Mucosa of gallbladder (tissue), 1 donor: ENCODE measurements around the gene NELL1. TPM values are rescaled to one million over a fixed set of nuclear protein-coding genes. Genes with fewer than 3 reads are reported as not detected.

Experiments
- DNase-seq: peaks from one replicate; pipeline ENCODE4 v3.0.0-alpha.2; 2020; ENCODE audit warnings: low spot score
- total RNA-seq: library from RNA; stranded (reverse); gene quantifications from one replicate; pipeline ENCODE4 v1.2.1, GENCODE V29; 2021
- donor health status: DM: no; HTN: no; CAD: no.

Gene NELL1
- total RNA-seq, 1 donor from 2014 or later = 0.29 TPM

DNA sequence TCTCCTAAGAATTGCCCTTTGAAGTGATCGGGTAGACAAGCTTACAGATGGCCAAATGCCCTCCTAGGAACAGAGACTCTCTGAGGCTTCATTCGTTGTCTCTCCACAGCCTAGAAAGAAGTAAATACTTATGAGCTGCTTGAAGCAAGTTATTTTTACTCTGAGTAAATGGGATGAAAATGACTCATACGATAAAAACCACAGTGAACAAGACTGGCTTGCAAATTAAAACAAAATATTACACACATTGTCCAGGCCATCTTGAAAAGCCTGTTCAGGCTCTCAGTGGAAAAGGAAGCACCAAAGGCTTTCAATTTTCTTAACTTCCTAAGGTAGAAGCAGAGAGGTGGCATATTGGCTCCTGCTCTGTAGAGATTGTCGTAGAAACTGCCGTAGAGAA lies 294.2 kb downstream of the NELL1 start:
- no peak for DNase-seq

DNA sequence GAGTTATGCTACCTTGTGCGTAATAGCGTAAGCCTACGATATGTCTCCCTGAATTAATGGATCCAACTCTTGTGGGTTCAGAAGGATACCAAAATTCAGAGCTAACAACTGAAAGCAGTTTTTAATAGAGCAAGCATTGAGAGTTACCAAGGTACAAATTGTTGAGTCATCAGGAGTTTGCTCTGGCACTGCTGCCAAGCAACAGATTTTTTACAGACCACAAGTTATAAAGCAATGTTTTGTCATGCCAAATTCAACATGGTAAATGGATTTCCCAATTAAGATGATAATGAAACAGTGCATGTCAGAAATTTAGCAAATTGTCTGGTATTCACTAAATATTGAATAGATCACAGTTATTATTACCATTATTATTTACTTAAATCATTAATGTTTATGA lies 295.6 kb downstream of the NELL1 start:
- DNase-seq = no peak

DNA sequence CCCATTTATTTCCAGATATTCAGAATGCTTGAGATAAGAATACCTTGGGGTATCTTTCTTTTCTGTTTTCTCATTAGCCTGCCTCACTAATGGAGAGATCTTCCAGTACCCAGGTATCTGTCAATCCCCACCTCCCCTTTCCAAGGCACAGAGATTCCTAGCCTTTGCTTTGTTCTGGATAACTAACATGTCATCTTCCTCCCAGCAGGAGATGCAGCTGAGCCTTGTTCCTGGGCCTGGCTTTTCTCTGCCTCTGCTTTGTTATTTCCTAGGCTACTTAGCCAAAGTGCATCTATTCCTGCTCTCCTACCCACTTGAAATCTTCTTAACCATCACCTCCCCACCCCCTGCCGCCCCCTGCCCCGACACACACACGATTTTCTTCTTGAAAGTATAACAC lies 297.1 kb downstream of the NELL1 start:
- DNase-seq = no peak

DNA sequence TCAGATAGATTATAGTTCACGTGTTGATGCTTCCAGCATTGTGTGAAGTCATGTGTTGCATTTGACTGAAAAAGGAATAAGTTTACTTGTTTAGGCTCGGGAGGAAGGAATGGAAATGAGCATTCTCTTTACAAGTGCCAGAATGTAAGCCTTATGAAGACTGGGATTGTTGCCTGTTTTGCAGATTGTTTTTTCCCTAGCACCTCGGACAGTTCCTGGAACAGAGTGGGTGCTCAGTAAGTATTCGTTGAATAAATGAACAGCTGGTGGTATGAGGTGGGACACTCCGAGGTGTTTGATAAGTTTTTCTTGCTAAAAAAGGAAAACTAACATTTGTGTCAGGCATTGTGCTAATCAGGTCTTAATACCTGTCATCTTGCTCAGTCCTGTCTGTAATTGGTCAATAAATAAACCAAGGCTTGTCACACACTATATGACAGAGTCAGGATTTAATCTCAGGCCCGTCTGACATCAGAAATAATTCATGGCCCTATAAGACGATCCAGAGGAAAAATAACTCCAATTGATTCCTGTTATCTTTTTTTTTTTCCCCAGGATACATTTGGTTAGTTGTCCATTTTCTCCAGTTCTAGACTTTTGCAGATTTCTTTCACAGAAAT lies 304.7 kb downstream of the NELL1 start:
- DNase-seq = no peak

DNA sequence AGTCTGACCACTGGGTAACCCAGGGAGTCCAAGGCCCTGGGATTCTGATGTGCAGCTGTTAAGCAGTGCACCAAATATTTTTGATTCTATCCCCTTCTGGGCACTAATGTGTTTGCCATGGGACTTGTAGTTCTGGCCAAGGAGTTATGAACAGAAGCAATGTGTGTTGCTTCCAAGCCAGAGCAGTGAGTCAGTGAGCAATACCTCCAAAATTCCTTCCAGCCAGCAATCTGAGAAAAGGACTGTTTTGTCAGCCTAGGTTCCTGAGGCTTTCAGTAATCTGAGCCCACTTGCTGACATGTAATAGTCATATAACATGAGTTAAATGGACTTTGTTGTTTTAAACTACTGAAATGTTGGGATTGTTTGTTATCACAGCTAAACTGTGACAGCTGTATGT lies 311.4 kb downstream of the NELL1 start:
- no peak for DNase-seq

DNA sequence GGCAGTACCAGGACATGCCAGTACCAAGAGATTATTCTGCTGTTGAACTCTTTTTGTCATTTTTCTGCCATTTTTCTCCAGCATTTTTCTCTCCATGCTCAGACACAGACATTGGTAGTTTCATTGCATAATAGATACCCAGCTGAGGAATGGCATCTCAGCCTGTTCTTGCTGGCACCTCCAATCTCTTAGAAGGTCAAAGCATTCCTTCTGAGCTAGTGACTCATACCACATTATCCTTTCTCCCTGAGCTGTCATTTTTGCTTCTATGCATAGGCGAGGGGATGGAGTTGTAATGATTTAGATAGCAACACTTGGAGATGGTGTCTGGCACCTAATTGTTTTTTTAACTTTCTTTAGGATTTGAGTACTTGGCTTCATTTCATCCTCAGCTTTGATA lies 321.1 kb downstream of the NELL1 start:
- DNase-seq = no peak

DNA sequence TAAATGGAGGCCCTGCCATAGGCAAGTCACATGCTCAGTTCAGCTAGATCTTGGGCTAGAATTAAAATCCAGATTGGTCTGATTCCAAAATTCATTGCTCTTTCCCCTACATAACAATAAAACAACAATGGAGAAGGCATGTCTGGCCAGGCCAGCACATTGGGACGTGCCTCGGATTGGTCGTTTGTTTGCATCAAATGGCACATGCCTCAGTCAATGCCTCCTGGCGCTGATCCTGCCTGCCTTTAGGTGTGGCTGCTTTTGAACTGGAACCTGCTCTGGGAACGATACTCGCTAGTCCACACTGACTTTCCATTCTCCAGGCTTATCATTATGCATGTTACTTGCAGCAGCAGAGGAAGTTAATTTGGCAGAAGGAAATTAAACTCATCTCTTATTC lies 322.1 kb downstream of the NELL1 start:
- DNase-seq = no peak

DNA sequence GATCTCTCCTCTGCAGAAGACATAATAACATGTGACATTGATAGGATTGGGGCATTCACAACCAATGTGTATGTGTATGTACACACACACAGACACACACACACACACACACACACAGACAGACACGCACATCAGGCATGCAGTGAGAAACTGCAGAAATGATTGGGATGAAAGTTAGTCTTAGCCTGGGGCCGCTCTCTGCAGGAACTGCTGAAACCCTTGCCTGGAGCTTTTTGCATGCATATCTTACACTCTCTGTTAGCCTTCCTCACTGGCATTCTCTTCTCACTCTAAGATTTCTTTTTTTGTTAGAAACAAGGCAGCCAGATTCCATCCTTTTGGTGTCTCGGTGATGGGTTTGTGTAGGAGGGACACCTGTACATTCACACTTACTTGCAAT lies 337.9 kb downstream of the NELL1 start:
- no peak for DNase-seq

DNA sequence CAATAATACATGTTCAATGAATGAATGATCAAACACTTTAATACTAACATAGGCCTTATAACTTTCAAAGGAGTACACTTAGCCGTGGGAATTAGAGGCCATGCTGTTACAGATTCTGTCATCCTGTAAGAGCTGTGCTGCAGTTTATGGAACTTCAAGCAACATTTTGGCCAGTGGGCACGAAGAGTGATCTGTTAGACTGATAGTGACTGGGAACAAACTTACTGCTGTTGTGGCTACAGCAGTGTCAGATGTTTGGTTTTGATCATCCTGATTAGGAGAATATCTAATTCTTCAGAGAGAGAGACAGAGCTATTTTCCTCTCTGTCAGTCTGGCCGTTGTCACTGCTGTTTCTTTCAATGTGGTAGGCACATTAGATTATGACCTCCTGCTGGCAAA lies 348.9 kb downstream of the NELL1 start:
- DNase-seq = no peak

DNA sequence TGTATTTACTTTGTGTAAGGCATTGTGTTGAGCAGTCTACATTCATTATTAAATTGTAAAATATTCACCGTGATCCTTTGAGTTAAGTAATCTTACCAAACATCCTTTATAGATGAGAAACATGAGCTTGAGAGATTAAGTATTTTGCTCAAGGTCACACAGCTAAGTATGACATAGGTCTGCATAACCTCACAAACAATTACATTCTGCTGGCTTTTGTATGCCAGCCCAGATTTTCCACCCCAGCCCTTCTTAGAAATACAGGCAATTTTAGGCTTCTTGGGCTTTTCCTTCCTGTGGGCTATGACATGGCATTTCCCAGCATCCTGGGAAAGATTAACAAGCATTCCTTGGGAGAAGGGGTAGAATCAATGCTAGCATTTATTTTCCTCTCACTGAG lies 357.3 kb downstream of the NELL1 start:
- no peak for DNase-seq

DNA sequence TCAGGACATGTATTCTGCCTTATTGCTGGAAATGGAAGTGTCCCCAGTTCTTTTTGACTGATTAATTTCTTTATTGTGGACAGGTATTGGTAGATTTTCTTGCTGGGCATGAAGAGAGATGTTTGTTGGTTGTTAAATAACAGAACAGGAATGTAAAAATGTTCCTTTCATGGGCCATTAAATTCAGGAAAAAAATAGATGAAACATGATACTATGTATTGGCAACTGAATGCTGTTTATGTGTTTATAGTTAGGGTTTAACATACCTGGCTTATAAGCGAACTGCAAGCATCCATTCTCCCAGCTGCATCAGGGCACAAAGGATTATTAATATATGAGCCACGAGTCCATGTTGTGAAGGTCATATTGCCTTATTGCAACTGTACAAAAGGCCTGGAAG lies 368.5 kb downstream of the NELL1 start:
- no peak for DNase-seq

DNA sequence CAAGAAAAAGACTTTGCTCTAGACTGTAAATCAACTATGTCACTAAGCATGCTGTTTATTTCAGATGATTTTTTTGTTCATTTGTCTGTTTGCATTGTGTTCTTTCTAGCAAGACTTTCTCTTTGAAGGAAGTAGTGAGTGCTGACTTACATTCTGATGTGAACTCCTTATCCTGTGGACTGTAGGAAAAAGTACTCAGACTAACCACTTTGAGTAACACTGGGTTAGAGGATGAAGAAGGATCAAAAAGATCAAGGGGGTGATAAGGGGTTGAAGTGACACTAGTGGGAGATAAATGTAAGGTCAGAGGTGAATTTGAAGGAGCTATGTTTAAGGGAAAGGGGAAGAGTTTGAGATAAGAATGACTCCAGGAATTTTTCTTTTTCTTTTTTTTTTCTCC lies 369.4 kb downstream of the NELL1 start:
- no peak for DNase-seq

DNA sequence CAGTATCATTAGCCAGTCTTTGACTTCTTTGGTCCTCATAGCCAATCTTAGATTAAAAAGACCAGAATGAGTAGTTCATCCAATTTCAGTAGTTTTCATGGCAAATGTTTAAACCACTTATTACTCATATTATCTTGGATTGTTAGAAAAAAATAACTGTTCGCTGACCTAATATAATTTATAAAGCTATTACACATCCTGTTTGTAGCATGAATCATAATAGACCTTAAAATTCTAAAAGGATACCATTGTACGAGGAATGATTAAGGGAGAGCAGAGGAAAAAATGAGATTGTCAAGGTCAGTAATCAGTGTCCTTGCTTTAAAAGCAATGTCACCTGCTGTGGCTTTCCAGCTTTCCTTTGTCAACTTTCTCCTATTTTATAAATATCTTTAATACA lies 371.2 kb downstream of the NELL1 start:
- no peak for DNase-seq

DNA sequence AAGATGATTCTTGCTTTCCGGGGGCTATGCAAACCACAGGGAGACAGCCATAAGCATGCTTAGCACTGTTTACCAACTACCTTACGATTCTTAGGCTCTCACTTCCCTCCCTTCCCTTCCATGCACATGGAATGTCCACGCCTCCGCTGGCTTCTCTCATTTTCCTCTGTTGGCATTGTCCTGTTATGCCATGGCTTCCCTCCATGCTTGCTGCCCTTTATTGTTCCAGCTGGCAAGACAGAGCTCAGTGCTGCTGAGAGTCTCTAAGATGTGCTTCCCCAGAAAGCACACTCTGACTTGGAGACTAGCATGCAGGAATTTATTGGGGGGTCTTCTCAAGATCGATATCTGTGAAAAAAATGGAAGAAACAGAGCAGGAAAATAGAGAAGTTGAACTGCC lies 379.2 kb downstream of the NELL1 start:
- no peak for DNase-seq

DNA sequence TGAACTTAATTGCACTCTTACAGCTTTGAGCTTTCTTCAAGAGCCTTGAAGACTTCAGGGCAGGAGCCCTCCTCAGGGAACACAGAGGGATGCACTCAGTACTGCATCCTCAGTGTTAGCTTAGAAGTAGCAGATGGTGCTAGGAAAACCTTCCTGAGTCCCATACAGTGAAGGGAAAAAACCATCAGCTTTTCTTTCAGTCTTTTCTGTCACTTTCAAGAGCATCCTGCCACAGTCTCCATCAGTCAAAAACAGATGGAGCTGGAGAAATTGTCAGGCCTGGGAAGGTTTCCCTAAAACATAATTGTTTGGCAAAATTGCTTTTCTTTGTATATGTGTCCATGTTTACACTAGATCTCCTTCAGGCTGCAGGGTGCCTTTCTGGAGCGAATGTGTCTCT lies 384.1 kb downstream of the NELL1 start:
- DNase-seq = no peak

DNA sequence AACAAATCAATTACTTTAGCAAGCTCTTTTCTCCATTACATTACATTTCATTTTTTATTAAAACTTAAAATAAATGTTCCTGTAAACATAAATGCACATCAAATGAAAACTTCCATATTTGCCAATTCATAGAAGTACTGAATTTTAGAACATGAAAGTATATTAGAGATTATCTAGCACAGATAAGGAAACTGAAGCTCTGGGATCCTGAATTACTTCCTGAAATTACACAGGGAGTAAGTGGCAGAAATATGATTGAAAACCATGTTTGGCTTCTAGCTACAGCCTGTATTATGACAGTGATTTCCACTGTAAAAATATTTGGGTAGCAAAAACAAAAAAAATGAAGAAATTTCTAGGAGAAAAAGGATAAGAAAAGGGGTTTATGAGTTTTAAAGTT lies 387.3 kb downstream of the NELL1 start:
- DNase-seq = no peak

DNA sequence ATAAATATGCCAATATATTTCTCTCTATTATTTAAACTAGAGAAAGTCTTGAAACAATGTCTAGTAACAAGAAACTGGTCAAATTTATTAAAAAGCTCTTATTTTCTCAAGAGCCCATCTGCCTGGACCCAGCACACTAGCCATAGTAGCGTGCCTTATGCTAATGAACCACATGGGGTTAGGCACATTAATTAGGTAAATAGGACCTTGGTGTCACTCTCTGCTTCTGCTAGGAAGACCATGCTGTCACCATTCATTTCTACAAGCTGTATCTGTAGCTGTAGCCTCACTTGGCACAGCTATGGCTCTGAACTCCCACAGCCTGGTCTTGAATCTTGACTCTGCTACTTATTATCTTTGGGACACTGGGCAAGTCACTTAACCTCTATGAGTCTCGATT lies 390.5 kb downstream of the NELL1 start:
- DNase-seq = no peak

DNA sequence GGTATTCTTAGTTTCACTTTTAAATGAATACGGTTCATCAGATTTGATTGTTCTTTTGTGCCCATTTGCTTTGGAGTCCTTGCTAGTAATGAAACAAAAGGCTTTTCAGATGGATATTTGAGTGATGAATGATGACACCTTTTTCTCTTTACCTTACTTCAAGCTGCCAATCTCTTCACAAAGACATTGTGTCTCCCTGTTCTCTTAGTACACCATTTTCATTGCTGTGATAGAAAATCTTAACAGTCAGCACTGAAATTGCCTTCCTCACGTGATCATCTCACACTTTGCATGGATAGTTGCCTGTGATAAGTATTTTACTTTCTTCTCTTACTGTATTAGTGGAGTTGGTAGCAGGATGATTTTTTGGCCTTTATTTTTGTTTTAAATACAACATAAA lies 396.6 kb downstream of the NELL1 start:
- no peak for DNase-seq

DNA sequence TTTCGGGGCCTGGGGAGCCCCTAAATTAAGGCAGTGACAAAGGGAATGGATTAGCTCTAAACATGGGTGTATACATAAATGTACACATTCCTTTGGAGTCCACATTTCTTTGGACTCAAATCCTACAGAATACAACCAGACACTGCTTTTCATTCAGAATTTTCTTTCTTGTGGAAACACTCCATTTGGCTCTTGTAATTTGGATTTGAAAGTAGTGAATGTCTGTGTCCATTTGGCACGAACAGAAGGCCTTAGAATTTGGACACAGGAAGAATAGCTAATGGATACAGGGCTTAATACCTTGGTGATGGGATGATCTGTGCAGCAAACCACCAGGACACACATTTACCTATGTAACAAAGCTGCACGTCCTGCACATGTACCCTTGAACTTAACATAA lies 399.5 kb downstream of the NELL1 start:
- no peak for DNase-seq

DNA sequence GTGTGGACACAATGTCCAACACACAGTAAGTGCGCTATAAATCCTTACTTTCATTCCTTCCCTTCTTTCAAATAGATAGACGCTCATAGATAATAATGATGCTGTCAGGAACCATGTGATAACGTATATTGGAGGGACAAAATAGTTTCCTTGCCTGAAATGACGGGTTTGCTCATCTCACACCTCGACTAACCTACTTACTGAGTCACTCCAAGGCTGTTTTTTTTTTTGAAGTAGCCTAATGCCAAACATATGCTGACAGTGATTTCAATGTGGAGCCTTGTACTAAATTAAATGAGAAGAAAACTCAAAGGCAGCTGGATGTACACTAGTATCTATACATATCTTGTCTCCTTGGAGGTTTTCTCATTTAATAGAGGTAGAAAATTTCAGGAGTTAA lies 400.5 kb downstream of the NELL1 start:
- no peak for DNase-seq

DNA sequence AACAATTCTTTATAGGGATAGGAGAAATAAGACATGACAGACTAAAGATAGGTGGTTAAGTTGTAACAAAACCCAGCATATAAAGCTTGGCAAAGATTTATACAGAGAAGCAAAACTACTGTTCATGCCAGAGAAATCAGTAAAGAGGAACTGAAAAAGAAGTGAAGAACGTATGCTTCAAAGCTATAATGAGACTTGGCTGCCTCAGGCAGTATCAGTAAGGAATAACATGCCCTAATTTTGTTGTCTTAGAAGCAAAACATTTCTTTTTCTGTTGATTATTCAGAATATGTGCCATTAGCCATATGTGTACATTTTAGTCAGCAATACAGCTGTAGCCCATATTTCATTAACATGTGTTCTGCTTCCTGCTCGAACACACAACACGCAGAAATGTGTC lies 403.2 kb downstream of the NELL1 start:
- no peak for DNase-seq

DNA sequence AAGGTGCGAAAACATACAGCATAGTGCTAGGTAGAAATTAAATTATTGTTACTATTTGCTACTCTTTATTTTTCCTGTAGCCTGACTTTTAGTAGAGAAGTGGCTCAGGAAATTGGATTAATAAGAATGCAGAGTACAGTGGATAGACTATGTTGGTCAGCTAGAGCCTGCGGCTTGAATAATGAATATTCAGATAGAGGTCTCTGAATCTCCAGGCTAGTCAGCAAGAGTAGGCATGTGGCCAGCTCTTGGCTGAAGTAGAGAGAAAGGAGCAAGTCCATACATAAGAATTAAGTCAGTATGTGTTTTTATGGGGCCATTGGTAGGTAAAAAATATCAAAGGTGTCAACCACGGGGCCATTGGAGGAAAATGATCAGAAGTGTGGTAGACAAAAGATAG lies 413.5 kb downstream of the NELL1 start:
- no peak for DNase-seq

DNA sequence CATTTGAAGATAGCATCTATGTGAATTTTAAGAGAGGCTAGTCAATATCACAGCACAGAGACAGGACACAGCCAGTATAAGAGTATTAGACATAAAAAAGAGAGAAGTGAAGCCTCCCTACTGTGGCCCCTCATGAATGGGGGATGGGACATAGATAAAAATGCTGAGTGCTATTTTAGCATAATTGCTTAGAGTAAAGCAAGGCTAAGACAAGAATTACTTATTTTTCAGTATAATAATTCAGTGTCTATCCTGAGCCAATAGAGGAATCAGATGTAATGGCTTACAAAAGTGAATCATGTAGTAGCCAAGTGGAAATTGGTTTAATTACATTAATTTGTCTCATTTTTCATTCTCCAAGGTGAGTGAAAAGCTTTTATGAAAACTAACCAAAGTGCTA lies 419.5 kb downstream of the NELL1 start:
- DNase-seq = no peak

DNA sequence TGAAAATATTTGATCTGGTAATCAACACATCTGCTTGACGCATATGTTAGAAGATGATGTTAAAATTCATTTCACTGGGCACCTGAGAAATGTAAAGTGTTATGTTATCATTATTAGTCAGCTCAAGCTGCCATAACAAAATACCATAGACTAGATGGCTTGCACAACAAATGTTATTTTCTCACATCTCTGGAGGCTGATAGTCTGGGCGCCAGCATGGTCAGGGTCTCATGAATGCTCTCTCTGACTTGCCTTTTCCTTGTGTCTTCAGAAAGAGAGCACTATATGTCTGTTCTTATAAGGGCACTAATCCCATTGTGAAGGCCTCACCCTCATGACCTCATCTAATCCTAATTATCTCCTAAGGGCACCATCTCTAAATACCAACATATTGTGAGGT lies 435.3 kb downstream of the NELL1 start:
- no peak for DNase-seq
